ENCODE data around the gene PTPRZ1.

Gene PTPRZ1

GRCh38 chr7:122072924-122073599, 200.1 kb downstream of the PTPRZ1 start:
- DNase-seq (ENCODE audit: low read depth): no peak
- TF ChIP-seq CTCF (conservative IDR thresholded peaks at IDR 0.05; ENCODE audit: control insufficient read depth, insufficient read depth, low read depth, low read length): no peak
- no peak overlapping the region for H3K4me3 ChIP-seq (ENCODE audit: control insufficient read depth, low read depth, low read length)

GRCh38 chr7:122073635-122074034, 200.7 kb downstream of the PTPRZ1 start:
- TF ChIP-seq CTCF (conservative IDR thresholded peaks at IDR 0.05; ENCODE audit: control insufficient read depth, insufficient read depth, low read depth, low read length): no peak
- H3K4me3 ChIP-seq (ENCODE audit: control insufficient read depth, low read depth, low read length): no peak overlapping the region
- DNase-seq (ENCODE audit: low read depth): no peak

DNA sequence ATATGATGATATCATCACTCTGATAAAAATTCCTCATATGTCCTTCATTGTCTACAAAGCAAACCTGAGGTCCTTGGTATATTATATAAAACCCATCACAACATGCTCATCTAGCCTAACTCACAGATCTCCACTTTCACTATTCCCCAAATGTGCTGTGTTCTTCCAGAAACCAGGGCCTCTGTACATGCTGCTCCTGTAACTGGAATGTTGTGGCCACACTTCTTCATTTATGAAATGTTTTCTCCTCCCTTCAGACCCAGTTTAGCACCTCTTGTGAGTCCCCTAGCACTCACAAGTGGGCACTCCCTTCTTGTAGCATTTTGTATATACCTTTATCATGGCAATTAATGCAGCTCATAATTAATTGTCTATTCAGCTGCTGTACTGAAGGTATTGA, 209.2 kb downstream of the PTPRZ1 start:
- H3K4me3 ChIP-seq (ENCODE audit: control insufficient read depth, low read depth, low read length): no peak overlapping the region
- no peak for DNase-seq (ENCODE audit: low read depth)
- TF ChIP-seq CTCF (conservative IDR thresholded peaks at IDR 0.05; ENCODE audit: control insufficient read depth, insufficient read depth, low read depth, low read length): no peak

GRCh38 chr7:122082670-122083069, 209.7 kb downstream of the PTPRZ1 start:
- no peak for DNase-seq (ENCODE audit: low read depth)
- no peak overlapping the region for H3K4me3 ChIP-seq (ENCODE audit: control insufficient read depth, low read depth, low read length)
- no peak for TF ChIP-seq CTCF (conservative IDR thresholded peaks at IDR 0.05; ENCODE audit: control insufficient read depth, insufficient read depth, low read depth, low read length)

- peak; percentile 80 for DNase-seq (ENCODE audit: low read depth)
- peak; percentile 92 for TF ChIP-seq CTCF (conservative IDR thresholded peaks at IDR 0.05; ENCODE audit: control insufficient read depth, insufficient read depth, low read depth, low read length)
- no peak overlapping the region for H3K4me3 ChIP-seq (ENCODE audit: control insufficient read depth, low read depth, low read length)
These were observed 220.2 kb downstream of the PTPRZ1 start for GRCh38 chr7:122092964-122093797.

DNA sequence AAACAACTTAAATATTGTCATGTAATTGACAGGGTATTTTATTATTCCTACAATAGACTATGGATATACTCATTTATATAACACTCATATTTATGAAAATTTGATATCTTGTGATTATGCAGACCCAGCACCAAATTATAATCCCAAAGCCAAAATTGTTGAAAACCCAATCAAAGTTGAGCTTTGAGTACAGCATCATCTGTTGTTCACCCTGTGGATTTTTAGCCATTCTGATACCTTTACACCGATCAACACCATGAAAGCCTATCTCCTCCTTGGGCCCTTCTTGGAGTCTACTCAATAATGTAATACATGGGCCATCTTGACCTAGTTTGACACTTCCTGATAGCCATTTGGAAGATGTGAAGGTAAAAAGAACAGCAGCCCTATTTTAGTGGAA, 221.6 kb downstream of the PTPRZ1 start:
- no peak for DNase-seq (ENCODE audit: low read depth)
- no peak for TF ChIP-seq CTCF (conservative IDR thresholded peaks at IDR 0.05; ENCODE audit: control insufficient read depth, insufficient read depth, low read depth, low read length)
- no peak overlapping the region for H3K4me3 ChIP-seq (ENCODE audit: control insufficient read depth, low read depth, low read length)
